DMS153 treated with DMSO at 0.1 percent for 48 hours (cell line): ENCODE measurements around the gene DNM1L.

Experiments used
- DNase-seq: peaks from one replicate; lab custom pipeline; 2025; ENCODE audit not compliant: unreplicated experiment; lab: John Stamatoyannopoulos, UW

DNM1L gene

GRCh38 chr12:32755654-32756475 lies 76.8 kb downstream of the DNM1L start, which contains the start of gene YARS2:
Gene YARS2, minus strand, starts transcription at chr12:32755897. Its CDS starts 23 bp downstream, at chr12:32755874.
- peak; percentile 90 for DNase-seq

- DNase-seq = no peak
Measured at GRCh38 chr12:32756476-32757066, 77.5 kb downstream of the DNM1L start.

GRCh38 chr12:32757157-32757556 lies 78.1 kb downstream of the DNM1L start:
- DNase-seq = no peak

DNA sequence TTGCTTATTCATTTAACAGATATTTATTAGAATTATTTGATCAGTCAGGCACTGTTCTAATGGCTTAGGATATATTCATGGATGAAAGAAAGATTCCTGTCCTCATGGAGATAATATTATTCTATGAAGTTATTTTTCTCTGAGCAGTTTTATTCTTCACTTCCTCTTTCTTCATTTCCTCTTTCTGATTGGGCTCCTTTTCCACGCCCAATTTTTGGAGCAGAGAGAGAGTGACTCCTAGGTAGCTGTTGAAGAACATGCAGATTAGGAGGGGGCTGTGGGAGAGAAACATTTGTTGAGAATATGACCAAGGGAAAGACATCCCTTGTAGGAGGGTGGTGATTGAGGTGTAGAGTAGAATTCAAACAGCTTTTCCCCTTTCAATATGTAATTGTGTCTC lies 82.6 kb downstream of the DNM1L start:
- DNase-seq = no peak

- no peak for DNase-seq
Measured at GRCh38 chr12:32765906-32766305, 86.8 kb downstream of the DNM1L start.

- DNase-seq = no peak
Measured at GRCh38 chr12:32768518-32768917, 89.4 kb downstream of the DNM1L start.

DNA sequence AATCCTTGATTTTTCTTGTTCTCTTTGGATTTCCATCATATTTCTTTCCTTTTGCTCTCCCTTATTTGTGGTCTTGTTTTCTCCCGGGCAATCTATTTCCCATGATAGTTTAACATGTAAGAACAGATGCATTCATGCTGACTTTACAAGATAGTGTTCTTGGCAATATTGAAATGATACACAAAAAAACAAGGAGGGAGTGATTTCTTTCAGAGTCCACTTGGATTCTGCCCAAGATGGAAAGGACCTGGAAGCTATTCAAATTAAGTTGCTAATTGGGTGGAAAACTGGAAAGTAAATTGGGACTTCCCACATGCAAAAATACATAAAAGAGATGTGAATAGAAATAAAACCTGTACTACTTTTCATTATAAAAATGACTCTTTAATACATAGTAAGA lies 91.0 kb downstream of the DNM1L start:
- no peak for DNase-seq

GRCh38 chr12:32773691-32774090 lies 94.6 kb downstream of the DNM1L start:
- no peak for DNase-seq

- no peak for DNase-seq
Measured at GRCh38 chr12:32776258-32776657, 97.2 kb downstream of the DNM1L start.

DNA sequence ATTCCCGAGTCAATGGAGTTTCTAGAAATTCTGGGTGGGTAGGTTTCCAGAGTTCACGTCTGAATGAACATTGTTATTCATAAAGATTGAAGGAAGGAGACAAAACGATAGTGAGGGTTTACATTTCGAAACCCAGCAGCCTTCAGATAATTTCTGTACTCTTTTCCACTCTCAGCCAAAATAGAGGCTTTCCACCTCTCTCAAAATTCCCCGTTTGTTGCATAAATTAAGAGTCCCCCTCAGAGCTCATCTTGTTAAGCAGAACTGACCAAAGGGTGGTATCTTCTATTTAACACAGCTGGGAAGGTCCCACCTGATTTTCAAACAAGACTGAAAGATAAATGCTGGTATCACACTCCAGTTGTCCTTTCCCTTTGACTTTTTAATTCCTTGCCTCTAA lies 98.1 kb downstream of the DNM1L start:
- DNase-seq = no peak

DNA sequence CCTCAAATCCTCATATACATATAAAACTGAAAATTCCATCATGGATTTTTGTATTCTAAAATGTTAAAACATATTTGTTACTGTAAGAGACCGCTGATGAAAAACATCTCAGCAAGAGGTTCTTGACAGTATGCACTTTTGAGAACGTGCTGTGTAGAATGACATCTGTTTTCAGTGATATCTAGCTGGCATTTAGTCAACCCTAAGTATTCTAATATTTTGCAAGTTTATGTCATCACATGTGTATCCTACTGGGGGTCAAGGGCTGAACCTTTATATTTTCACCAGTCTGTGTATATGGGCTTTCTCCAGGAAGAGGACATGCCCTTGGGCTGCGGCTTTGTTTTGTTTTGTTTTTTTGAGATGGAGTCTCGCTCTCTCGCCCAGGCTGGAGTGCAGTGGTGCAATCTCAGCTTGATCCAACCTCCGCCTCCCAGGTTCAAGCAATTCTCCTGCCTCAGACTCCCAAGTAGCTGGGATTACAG lies 98.6 kb downstream of the DNM1L start:
- no peak for DNase-seq

DNA sequence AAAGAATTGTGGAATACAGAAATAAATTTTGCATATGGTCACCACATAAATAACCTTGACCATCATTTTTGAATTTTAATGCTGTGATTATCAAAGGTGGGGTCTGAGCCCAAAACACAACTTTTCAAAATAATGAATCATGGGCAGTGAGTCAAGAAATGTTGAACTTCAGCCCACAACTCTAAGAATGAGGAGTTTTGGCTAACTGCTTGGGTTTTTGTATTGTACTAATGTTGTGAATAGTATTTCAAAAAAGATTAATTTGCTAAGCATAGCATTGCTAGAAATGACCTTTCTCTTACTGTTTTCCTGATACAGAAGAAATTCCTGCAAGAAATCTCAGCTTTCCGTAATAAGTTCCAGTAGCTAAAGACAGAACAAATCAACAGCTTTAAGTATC lies 101.0 kb downstream of the DNM1L start:
- DNase-seq = no peak

DNA sequence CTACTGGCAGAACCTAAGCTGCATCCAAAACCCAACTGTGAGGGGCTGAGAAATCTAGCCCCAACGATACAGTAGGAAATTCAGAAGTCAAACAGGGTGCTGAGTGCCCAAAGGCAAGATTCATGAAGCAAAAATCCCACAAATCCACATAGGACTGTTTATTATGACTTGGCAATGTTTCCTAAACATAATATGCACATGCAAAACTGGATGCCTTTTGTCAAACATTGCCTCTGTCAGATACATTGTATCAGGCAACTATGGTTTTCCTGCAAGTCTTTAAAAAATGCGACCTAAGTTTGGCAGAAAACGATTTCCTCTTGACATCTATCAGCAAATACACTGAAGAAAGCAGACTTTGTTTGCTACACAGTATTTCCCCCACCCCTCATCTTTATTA lies 103.9 kb downstream of the DNM1L start:
- DNase-seq = no peak

DNA sequence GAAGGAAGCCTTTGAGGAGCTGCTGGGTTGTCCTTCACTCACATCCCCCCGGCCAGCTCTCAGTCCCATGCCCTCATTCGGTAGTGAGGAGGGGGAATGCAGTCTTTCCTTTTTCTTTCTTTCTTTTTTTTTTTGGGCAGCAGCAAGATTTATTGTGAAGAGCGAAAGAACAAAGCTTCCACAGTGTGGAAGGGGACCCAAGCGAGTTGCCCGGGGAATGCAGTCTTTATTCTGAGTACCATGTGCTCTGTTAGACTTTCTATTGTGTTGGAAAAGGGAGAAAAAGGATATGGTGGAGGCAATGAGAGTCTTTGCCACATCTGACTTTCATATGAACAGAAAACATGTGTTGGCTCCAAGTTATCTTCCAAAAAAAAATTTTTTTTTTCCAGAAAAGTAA lies 106.5 kb downstream of the DNM1L start:
- no peak for DNase-seq

DNA sequence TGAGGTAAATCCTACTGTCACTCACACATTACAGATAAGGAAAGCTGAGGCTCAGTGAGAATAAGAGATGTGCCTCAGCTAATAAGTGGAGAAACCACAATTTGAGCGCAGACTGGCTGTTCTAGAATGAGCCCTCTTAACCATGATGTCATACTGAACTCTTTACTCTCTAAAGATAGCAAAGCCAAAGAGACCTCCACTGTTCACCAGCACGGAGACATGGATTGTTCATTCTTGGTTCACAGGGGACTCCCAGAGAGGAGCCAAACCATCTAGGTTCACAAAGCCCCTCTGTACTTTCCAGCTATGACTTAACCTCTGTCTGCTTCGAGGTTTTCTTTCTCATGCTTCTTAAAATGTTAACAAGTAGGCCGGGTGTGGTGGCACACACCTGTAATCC lies 109.3 kb downstream of the DNM1L start:
- DNase-seq = no peak

GRCh38 chr12:32789446-32789845 lies 110.3 kb downstream of the DNM1L start:
- DNase-seq = no peak

DNA sequence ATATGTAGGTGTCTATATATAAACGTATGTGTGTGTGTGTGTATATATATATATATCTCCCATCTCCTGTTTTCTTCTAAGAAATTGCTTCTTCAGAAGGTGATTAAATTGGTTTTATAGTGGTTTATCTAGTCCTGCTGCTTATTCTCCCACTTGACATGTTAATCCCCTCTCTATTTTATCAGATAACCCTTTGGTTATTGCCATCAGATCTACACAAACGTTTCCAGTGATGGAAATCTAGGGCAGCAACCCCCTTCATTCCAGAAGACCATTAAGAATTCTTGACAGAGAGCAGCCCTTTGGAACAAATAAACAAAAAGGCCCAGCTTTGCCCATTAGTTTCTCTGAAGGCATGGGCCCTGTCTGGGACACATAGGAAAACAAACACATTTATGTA lies 110.8 kb downstream of the DNM1L start:
- DNase-seq = no peak

- no peak for DNase-seq
Measured at GRCh38 chr12:32794281-32794680, 115.2 kb downstream of the DNM1L start.
